Embryonic facial prominence (tissue), 1 donor: ENCODE measurements around the gene AP1B1.
"Not testable (repeated sequence)": the region's sequence is repeated elsewhere in the genome, so short reads cannot be mapped to it uniquely, and the experiment has no call there.

Source experiments
- DNase-seq: peaks from one replicate; pipeline ENCODE4 v3.0.0-alpha.2; 2016; ENCODE audit errors: extremely low spot score

Gene AP1B1

GRCh38 chr22:29387921-29388758 is at the start of gene AP1B1:
Gene AP1B1 (minus strand): TSS chr22:29388570. CDS start chr22:29367243, 21,327 bp downstream.
- DNase-seq = peak; percentile 40

- no peak for DNase-seq
These were observed 47.1 kb upstream of the AP1B1 start for GRCh38 chr22:29435236-29436136.

- no peak for DNase-seq
These were observed 45.9 kb upstream of the AP1B1 start for GRCh38 chr22:29434288-29434687.

GRCh38 chr22:29433856-29434255 is 45.5 kb upstream of the AP1B1 start:
- no peak for DNase-seq

- DNase-seq = no peak
These were observed 43.6 kb upstream of the AP1B1 start for GRCh38 chr22:29431986-29432385.

GRCh38 chr22:29427176-29427760 is 38.9 kb upstream of the AP1B1 start:
- no peak for DNase-seq

- no peak for DNase-seq
These were observed 38.1 kb upstream of the AP1B1 start for GRCh38 chr22:29426476-29426875.

- DNase-seq = not testable (repeated sequence)
These were observed 30.3 kb upstream of the AP1B1 start for GRCh38 chr22:29418704-29419103.

- DNase-seq = not testable (repeated sequence)
These were observed 26.7 kb upstream of the AP1B1 start for GRCh38 chr22:29414951-29415591.

GRCh38 chr22:29412772-29413171 is 24.4 kb upstream of the AP1B1 start:
- not testable (repeated sequence) for DNase-seq

GRCh38 chr22:29411569-29412211 is 23.3 kb upstream of the AP1B1 start:
- DNase-seq = not testable (repeated sequence)

GRCh38 chr22:29408940-29409339 is 20.6 kb upstream of the AP1B1 start:
- DNase-seq = no peak

GRCh38 chr22:29401538-29401937 is 13.2 kb upstream of the AP1B1 start:
- DNase-seq = not testable (repeated sequence)

- no peak for DNase-seq
These were observed 12.2 kb upstream of the AP1B1 start for GRCh38 chr22:29400576-29400975.

GRCh38 chr22:29397791-29398190 is 9.4 kb upstream of the AP1B1 start:
- no peak for DNase-seq

- no peak for DNase-seq
These were observed 7.8 kb upstream of the AP1B1 start for GRCh38 chr22:29396126-29396525.

GRCh38 chr22:29394931-29395581 is 6.7 kb upstream of the AP1B1 start:
- peak; percentile 77 for DNase-seq

GRCh38 chr22:29393019-29393608 is 4.7 kb upstream of the AP1B1 start:
- no peak for DNase-seq

GRCh38 chr22:29391546-29391945 is 3.2 kb upstream of the AP1B1 start:
- DNase-seq = no peak

GRCh38 chr22:29390270-29390669 is 1.9 kb upstream of the AP1B1 start:
- no peak for DNase-seq
